ENCODE results near the gene IL1R2.

IL1R2 gene

DNA sequence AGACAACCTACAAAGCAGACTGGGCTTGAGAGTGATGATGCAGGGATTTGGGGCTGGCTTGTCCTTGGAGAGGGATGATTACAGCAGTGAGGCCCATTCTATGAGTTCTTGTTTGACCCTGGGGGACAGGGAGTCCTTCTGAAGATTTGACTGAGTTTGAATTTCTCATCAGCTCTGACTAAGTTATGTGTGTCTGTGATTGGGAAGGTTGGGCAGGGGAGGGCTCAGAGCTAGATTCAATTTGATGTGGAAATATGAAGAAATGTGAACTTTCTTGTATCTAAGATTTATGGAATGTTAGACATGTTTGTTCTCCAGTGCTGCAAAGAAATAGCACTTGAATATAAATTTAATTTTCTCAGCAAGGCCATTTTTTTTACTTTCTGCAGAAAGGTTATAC, 19.9 kb upstream of the IL1R2 start:
- Histone ChIP-seq H3K4me1 (ENCODE audit: control insufficient read depth, insufficient read depth, low read length) (no peaks in the 10 kb centered on the region), H3K9me3 (ENCODE audit: control insufficient read depth, insufficient read depth, low read depth, low read length) (no peaks in the 10 kb centered on the region), H3K4me3 (ENCODE audit: low read depth, low read length) (no peak overlapping the region), H3K27ac (ENCODE audit: extremely low read depth, low read depth, low read length) (no peak overlapping the region), H3K36me3 (ENCODE audit: control insufficient read depth in 2 of 2, insufficient read depth in 1 of 2, low read length in 2 of 2) (no peaks in the 10 kb centered on the region)
- ChIA-PET CTCF (no interaction called here), POLR2A (no interaction called here)
- no peak for TF ChIP-seq EGR2 (tag by site-specific recombination; IDR thresholded peaks at IDR 0.05; ENCODE audit: low read depth)
- no peak for TF ChIP-seq SETDB1 (IDR thresholded peaks at IDR 0.05; ENCODE audit: insufficient read length, low read length)
- TF ChIP-seq ZBTB7A (tag by site-specific recombination; IDR thresholded peaks at IDR 0.05; ENCODE audit: low read depth), result no peak
- TF ChIP-seq MZF1 (tag by site-specific recombination; IDR thresholded peaks at IDR 0.05; ENCODE audit: borderline replicate concordance), result no peak
- TF ChIP-seq, protein P1, sequence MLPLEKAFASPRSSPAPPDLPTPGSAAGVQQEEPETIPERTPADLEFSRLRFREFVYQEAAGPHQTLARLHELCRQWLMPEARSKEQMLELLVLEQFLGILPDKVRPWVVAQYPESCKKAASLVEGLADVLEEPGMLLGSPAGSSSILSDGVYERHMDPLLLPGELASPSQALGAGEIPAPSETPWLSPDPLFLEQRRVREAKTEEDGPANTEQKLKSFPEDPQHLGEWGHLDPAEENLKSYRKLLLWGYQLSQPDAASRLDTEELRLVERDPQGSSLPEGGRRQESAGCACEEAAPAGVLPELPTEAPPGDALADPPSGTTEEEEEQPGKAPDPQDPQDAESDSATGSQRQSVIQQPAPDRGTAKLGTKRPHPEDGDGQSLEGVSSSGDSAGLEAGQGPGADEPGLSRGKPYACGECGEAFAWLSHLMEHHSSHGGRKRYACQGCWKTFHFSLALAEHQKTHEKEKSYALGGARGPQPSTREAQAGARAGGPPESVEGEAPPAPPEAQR (tag by site-specific recombination; IDR thresholded peaks at IDR 0.05), result no peak
- TF ChIP-seq ZNF677 (tag by site-specific recombination; IDR thresholded peaks at IDR 0.05), result no peak
- TF ChIP-seq, protein P2, sequence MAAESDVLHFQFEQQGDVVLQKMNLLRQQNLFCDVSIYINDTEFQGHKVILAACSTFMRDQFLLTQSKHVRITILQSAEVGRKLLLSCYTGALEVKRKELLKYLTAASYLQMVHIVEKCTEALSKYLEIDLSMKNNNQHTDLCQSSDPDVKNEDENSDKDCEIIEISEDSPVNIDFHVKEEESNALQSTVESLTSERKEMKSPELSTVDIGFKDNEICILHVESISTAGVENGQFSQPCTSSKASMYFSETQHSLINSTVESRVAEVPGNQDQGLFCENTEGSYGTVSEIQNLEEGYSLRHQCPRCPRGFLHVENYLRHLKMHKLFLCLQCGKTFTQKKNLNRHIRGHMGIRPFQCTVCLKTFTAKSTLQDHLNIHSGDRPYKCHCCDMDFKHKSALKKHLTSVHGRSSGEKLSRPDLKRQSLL (tag by site-specific recombination; IDR thresholded peaks at IDR 0.05), result no peak
- TF ChIP-seq HOXC10 (CRISPR knock-in tag; IDR thresholded peaks at IDR 0.05), result no peak
- TF ChIP-seq ZNF19 (tag by site-specific recombination; IDR thresholded peaks at IDR 0.05; ENCODE audit: low read depth), result no peak
- TF ChIP-seq ZNF146 (tag by site-specific recombination; IDR thresholded peaks at IDR 0.05), result no peak

- H3K36me3 ChIP-seq (ENCODE audit: control insufficient read depth in 2 of 2, insufficient read depth in 1 of 2, low read length in 2 of 2), result no peaks in the 10 kb centered on the region
- no peak overlapping the region for H3K4me3 ChIP-seq (ENCODE audit: low read depth, low read length)
- ChIA-PET CTCF (no interaction called here), POLR2A (no interaction called here)
- H3K9me3 ChIP-seq (ENCODE audit: control insufficient read depth, insufficient read depth, low read depth, low read length), result no peaks in the 10 kb centered on the region
- H3K27ac ChIP-seq (ENCODE audit: extremely low read depth, low read depth, low read length), result no peak overlapping the region
- TF ChIP-seq EGR2 (tag by site-specific recombination; IDR thresholded peaks at IDR 0.05; ENCODE audit: low read depth) (peak; percentile 29; the same call in 1 of the 2 replicates), ZNF548 (tag by site-specific recombination; IDR thresholded peaks at IDR 0.05) (no peak)
- no peaks in the 10 kb centered on the region for H3K4me1 ChIP-seq (ENCODE audit: control insufficient read depth, insufficient read depth, low read length)
These were observed 18.9 kb upstream of the IL1R2 start for GRCh38 chr2:101972621-101973434.

- Histone ChIP-seq H3K4me1 (ENCODE audit: control insufficient read depth, insufficient read depth, low read length) (no peaks in the 10 kb centered on the region), H3K4me3 (ENCODE audit: low read depth, low read length) (no peak overlapping the region), H3K36me3 (ENCODE audit: control insufficient read depth in 2 of 2, insufficient read depth in 1 of 2, low read length in 2 of 2) (no peaks in the 10 kb centered on the region), H3K9me3 (ENCODE audit: control insufficient read depth, insufficient read depth, low read depth, low read length) (no peaks in the 10 kb centered on the region), H3K27ac (ENCODE audit: extremely low read depth, low read depth, low read length) (no peak overlapping the region)
- no peak for TF ChIP-seq ZNF146 (tag by site-specific recombination; IDR thresholded peaks at IDR 0.05)
- ChIA-PET POLR2A (no interaction called here), CTCF (no interaction called here)
These were observed 17.1 kb upstream of the IL1R2 start for GRCh38 chr2:101974663-101975062.

DNA sequence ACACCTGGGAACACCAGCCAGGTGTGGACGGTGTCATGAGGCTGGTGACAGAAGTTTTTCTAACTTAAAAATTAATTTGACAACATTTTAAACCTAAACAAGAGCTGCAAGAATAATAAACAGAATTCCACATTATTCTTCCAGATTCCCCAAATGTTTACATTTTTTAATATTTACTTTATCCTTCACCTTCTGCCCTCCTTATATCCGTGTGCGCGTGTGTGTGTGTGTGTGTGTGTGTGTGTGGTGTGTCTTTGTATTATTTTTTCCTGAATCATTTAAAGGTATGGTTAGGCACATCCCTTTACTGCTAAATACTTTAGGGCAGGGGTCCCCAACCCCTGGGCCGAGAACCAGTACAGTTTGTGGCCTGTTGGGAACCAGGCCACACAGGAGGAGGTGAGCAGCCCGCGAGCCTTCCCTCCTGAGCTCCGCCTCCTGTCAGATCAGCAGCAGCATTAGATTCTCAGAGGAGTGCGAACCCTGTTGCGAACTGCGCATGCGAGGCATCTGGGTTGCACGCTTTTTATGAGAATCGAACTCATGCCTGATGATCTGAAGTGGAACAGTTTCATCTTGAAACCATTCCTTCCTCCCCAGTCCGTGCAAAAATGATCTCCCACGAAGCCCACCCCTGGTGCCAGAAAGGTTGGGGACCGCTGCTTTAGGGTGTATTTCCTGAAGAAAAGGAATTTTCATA, 16.4 kb upstream of the IL1R2 start:
- H3K4me1 ChIP-seq (ENCODE audit: control insufficient read depth, insufficient read depth, low read length), result no peaks in the 10 kb centered on the region
- no peaks in the 10 kb centered on the region for H3K9me3 ChIP-seq (ENCODE audit: control insufficient read depth, insufficient read depth, low read depth, low read length)
- ChIA-PET CTCF (no interaction called here), POLR2A (no interaction called here)
- no peak overlapping the region for H3K27ac ChIP-seq (ENCODE audit: extremely low read depth, low read depth, low read length)
- TF ChIP-seq ZSCAN30 (tag by site-specific recombination; IDR thresholded peaks at IDR 0.05) (no peak), ZNF221 (tag by site-specific recombination; IDR thresholded peaks at IDR 0.05; ENCODE audit: borderline replicate concordance) (no peak), ZNF561 (tag by site-specific recombination; IDR thresholded peaks at IDR 0.05; ENCODE audit: borderline replicate concordance) (no peak), ZNF214 (tag by site-specific recombination; IDR thresholded peaks at IDR 0.05; ENCODE audit: borderline replicate concordance) (no peak), ZNF610 (tag by site-specific recombination; IDR thresholded peaks at IDR 0.05; ENCODE audit: borderline replicate concordance) (no peak), ZBTB10 (tag by site-specific recombination; IDR thresholded peaks at IDR 0.05) (no peak)
- TF ChIP-seq, protein P3, sequence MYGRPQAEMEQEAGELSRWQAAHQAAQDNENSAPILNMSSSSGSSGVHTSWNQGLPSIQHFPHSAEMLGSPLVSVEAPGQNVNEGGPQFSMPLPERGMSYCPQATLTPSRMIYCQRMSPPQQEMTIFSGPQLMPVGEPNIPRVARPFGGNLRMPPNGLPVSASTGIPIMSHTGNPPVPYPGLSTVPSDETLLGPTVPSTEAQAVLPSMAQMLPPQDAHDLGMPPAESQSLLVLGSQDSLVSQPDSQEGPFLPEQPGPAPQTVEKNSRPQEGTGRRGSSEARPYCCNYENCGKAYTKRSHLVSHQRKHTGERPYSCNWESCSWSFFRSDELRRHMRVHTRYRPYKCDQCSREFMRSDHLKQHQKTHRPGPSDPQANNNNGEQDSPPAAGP (tag by site-specific recombination; IDR thresholded peaks at IDR 0.05), result no peak
- no peaks in the 10 kb centered on the region for H3K36me3 ChIP-seq (ENCODE audit: control insufficient read depth in 2 of 2, insufficient read depth in 1 of 2, low read length in 2 of 2)
- H3K4me3 ChIP-seq (ENCODE audit: low read depth, low read length), result no peak overlapping the region

Data from HEK293 (cell line).